H1 (cell line): Measurements from ENCODE around the gene GPR31. TPM values are rescaled to one million over a fixed set of nuclear protein-coding genes. Genes with fewer than 3 reads are reported as not detected.
"Not testable (repeated sequence)": the region's sequence is repeated elsewhere in the genome, so short reads cannot be mapped to it uniquely, and the experiment has no call there.

Experiments
- CTCF ChIA-PET: fragments of 300-600 bp; sonication (Branson Sonifier 250); formaldehyde crosslinking; loops from one replicate; lab custom pipeline; 2021; ENCODE audit not compliant: partially characterized antibody; lab: Charles Lee
- POLR2A ChIA-PET: fragments of 300-600 bp; sonication (Branson Sonifier 250); formaldehyde crosslinking; loops from one replicate; lab custom pipeline; 2021; ENCODE audit warnings: inconsistent platforms; ENCODE audit not compliant: partially characterized antibody; lab: Charles Lee
- DNase-seq, 2 experiments: peaks; one replicate each; pipeline versions ENCODE4 v3.0.0 to v3.0.0-alpha.2; 2010 to 2022; ENCODE audit warnings: low spot score in 2 of 2, low read depth in 1 of 2, mixed read lengths in 1 of 2
- FAIRE-seq: peaks from 2 replicates; lab custom pipeline; 2011; peaks lifted over from hg19 to GRCh38; lab: Jason Lieb, UNC
- H2AFZ ChIP-seq: 2 replicates; pipeline ENCODE4 v1.8.1; 2012; ENCODE audit warnings: low read length, inconsistent platforms
- H2AK5ac ChIP-seq: 2 replicates; pipeline ENCODE4 v1.6.1; 2013; ENCODE audit warnings: low read depth, low read length
- H2BK120ac ChIP-seq: replicated peaks from 2 replicates; pipeline ENCODE3; 2013; ENCODE audit warnings: low read depth, low read length, inconsistent platforms
- H2BK12ac ChIP-seq: 2 replicates; pipeline ENCODE4 v1.6.1; 2013; ENCODE audit warnings: low read depth, low read length
- H2BK15ac ChIP-seq: 2 replicates; pipeline ENCODE4 v1.6.1; 2013; ENCODE audit warnings: low read length
- H2BK20ac ChIP-seq: 2 replicates; pipeline ENCODE4 v1.6.1; 2013; ENCODE audit warnings: low read length
- H2BK5ac ChIP-seq: 2 replicates; pipeline ENCODE4 v1.6.1; 2013; ENCODE audit warnings: low read depth, low read length
- H3K14ac ChIP-seq: 2 replicates; pipeline ENCODE4 v1.6.1; 2013; ENCODE audit warnings: inconsistent platforms; ENCODE audit not compliant: insufficient read length
- H3K18ac ChIP-seq: 2 replicates; pipeline ENCODE4 v1.6.1; 2013; ENCODE audit warnings: low read length; ENCODE audit errors: extremely low read depth
- H3K23ac ChIP-seq: 2 replicates; pipeline ENCODE4 v1.6.1; 2013; ENCODE audit warnings: inconsistent platforms; ENCODE audit not compliant: insufficient read length
- H3K23me2 ChIP-seq: 2 replicates; pipeline ENCODE4 v1.6.1; 2013; ENCODE audit warnings: low read depth, low read length
- H3K27ac ChIP-seq: 2 replicates; pipeline ENCODE4 v1.6.1; 2011; ENCODE audit warnings: low read depth, low read length, inconsistent platforms
- H3K27me3 ChIP-seq, 4 experiments: replicated peaks in 1 of 4; 1 replicate in 1 of 4; 2 replicates in 3 of 4; pipeline versions ENCODE4 v1.6.1 to v1.8.1; 2011 to 2013; ENCODE audit warnings: low read length in 3 of 4, mild to moderate bottlenecking in 3 of 4, inconsistent platforms in 2 of 4, mixed read lengths in 2 of 4, moderate library complexity in 1 of 4; ENCODE audit not compliant: control insufficient read depth in 3 of 4, insufficient read depth in 3 of 4; ENCODE audit errors: extremely low read depth in 1 of 4
- H3K36me3 ChIP-seq, 4 experiments: 2 replicates each; pipeline versions ENCODE4 v1.6.1 to v1.8.1; 2011 to 2013; ENCODE audit warnings: mild to moderate bottlenecking in 4 of 4, low read length in 3 of 4, moderate library complexity in 2 of 4, control low read depth in 1 of 4, inconsistent platforms in 1 of 4; ENCODE audit not compliant: insufficient read depth in 4 of 4, control insufficient read depth in 2 of 4
- H3K4ac ChIP-seq: replicated peaks from 2 replicates; pipeline ENCODE3; 2013; ENCODE audit warnings: low read length, low read depth, mixed read lengths, inconsistent platforms; ENCODE audit not compliant: insufficient read length
- H3K4me1 ChIP-seq, 4 experiments: replicated peaks in 1 of 4; 1 replicate in 1 of 4; 2 replicates in 3 of 4; pipeline versions ENCODE4 v1.6.1 to v1.8.1; 2011 to 2013; ENCODE audit warnings: low read length in 3 of 4, inconsistent platforms in 2 of 4, mixed read lengths in 1 of 4; ENCODE audit not compliant: insufficient read depth in 4 of 4, control insufficient read depth in 3 of 4
- H3K4me2 ChIP-seq, 2 experiments: 2 replicates each; pipeline versions ENCODE4 v1.6.1 to v1.8.1; 2011 to 2013; ENCODE audit warnings: low read depth in 2 of 2, low read length in 2 of 2, control low read depth in 1 of 2, inconsistent platforms in 1 of 2, mild to moderate bottlenecking in 1 of 2; ENCODE audit not compliant: insufficient read depth in 1 of 2
- H3K4me3 ChIP-seq, 4 experiments: fragments of 200-600, 300-600 bp in 1 of 4; sonication (generic), shearing (Covaris generic), sonication (Bioruptor Twin) in 1 of 4; 2 replicates each; pipeline versions ENCODE4 v1.5.1 to v1.8.1; 2011 to 2016; ENCODE audit warnings: low read length in 4 of 4, low read depth in 3 of 4, control low read depth in 2 of 4, inconsistent platforms in 2 of 4, mild to moderate bottlenecking in 2 of 4, mixed read lengths in 1 of 4, moderate library complexity in 1 of 4; ENCODE audit not compliant: insufficient read depth in 2 of 4; ENCODE audit errors: extremely low read depth in 1 of 4
- H3K56ac ChIP-seq: replicated peaks from 2 replicates; pipeline ENCODE3; 2013; ENCODE audit warnings: low read depth, mild to moderate bottlenecking, mixed read lengths, low read length, inconsistent platforms; ENCODE audit not compliant: insufficient read length
- H3K79me1 ChIP-seq: 2 replicates; pipeline ENCODE4 v1.6.1; 2013; ENCODE audit warnings: low read depth, low read length, control low read depth
- H3K79me2 ChIP-seq, 2 experiments: 2 replicates each; pipeline versions ENCODE4 v1.6.1 to v1.8.1; 2012 to 2013; ENCODE audit warnings: low read length in 2 of 2, mild to moderate bottlenecking in 2 of 2, inconsistent platforms in 1 of 2; ENCODE audit not compliant: insufficient read depth in 2 of 2, control insufficient read depth in 1 of 2
- H3K9ac ChIP-seq, 4 experiments: replicated peaks in 1 of 4; 1 replicate in 1 of 4; 2 replicates in 3 of 4; pipeline versions ENCODE4 v1.6.1 to v1.8.1; 2011 to 2013; ENCODE audit warnings: low read depth in 3 of 4, low read length in 3 of 4, control low read depth in 2 of 4, mild to moderate bottlenecking in 2 of 4, moderate library complexity in 2 of 4, inconsistent platforms in 1 of 4; ENCODE audit errors: extremely low read depth in 1 of 4
- H3K9me3 ChIP-seq, 2 experiments: 2 replicates each; pipeline versions ENCODE4 v1.6.1 to v1.8.1; 2012 to 2013; ENCODE audit warnings: mild to moderate bottlenecking in 2 of 2, moderate library complexity in 2 of 2, control low read depth in 1 of 2, inconsistent platforms in 1 of 2, low read depth in 1 of 2, low read length in 1 of 2, mixed read lengths in 1 of 2; ENCODE audit not compliant: insufficient read depth in 2 of 2
- H4K20me1 ChIP-seq, 2 experiments: replicated peaks in 1 of 2; 2 replicates each; pipeline versions ENCODE3 to v1.8.1; 2011 to 2013; ENCODE audit warnings: inconsistent platforms in 2 of 2, low read length in 2 of 2, mild to moderate bottlenecking in 1 of 2; ENCODE audit not compliant: insufficient read depth in 2 of 2, control insufficient read depth in 1 of 2
- H4K5ac ChIP-seq: 2 replicates; pipeline ENCODE4 v1.6.1; 2013; ENCODE audit warnings: low read length, low read depth, mixed read lengths, inconsistent platforms; ENCODE audit not compliant: insufficient read length
- H4K8ac ChIP-seq: 2 replicates; pipeline ENCODE4 v1.8.0; 2013; ENCODE audit warnings: mild to moderate bottlenecking, moderate library complexity, low read length, inconsistent platforms; ENCODE audit not compliant: insufficient read depth; ENCODE audit errors: extremely low read depth
- H4K91ac ChIP-seq: replicated peaks from 2 replicates; pipeline ENCODE3; 2013; ENCODE audit warnings: low read length, mixed read lengths, inconsistent platforms; ENCODE audit not compliant: insufficient read length
- WGBS, 2 experiments: shearing (Covaris generic) in 1 of 2; methylation state at CpG; one replicate each; pipeline versions ENCODE4 v1.1.6 to v1.1.7; 2013 to 2015; ENCODE audit warnings: low lambda C conversion rate in 2 of 2, mixed read lengths in 2 of 2, inconsistent platforms in 1 of 2, low coverage in 1 of 2, missing lambda C conversion rate in 1 of 2; ENCODE audit not compliant: insufficient replicate concordance in 2 of 2, insufficient coverage in 1 of 2, insufficient read length in 1 of 2; ENCODE audit errors: extremely low coverage in 1 of 2, missing lambda C conversion rate in 1 of 2; 5-methylcytosine and 5-hydroxymethylcytosine counted together
- polyA plus RNA-seq, 7 experiments: library from polyadenylated mRNA; depleted of rRNA in 3 of 7; stranded (reverse) in 5 of 7; unstranded in 2 of 7; fragments of >200 nt in 5 of 7; fragments of 200-250 nt in 2 of 7; gene quantifications; 1 replicate in 5 of 7; 2 replicates in 1 of 7; 4 replicates in 1 of 7; pipeline versions ENCODE4 v1.2.1 to v1.2.3, GENCODE V29; 2011 to 2013; ENCODE audit warnings: missing spikeins in 2 of 7, mixed read lengths in 2 of 7
- total RNA-seq: library from RNA; stranded (reverse); fragmentation: NEBNext Ultra II Directional; extraction: Animal tissue kit (Norgen Biotek cat#: 25700); gene quantifications from 2 replicates; pipeline ENCODE4 v1.2.1, GENCODE V29; 2021

The GPR31 gene
- total and polyA plus RNA-seq, 2 of the 8 experiments (the other 6 are each of a cell fraction or from before 2014, with no cell fraction given) = not detected

DNA sequence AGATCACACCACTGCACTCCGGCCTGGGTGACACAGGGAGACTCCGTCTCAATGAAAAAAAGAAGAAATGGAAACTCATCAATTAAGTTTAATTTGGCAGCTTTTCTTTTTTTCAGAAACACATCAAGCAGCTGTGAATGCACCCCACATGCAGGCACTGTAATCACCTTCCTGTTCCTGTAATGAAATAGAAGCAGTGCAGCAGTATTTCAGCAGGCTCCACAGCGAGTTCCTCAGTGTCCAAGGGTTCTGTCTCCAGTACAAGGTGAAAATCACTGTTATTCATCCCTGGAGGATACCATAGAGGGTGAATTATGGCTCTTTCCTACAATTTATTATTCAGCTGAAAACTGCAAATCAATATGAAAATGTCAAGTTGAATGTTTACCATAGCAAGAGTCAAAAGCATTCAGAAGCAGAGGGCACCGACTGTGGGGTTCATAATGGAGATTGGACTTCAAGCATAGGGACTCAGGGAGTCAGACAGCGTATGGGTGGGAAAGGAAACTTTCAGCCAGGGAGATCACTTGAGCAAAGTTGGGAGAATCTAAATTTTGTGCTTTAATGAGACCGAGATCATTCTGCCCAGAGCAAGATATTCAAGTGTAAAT lies 35.8 kb upstream of the GPR31 start:
- H3K23ac ChIP-seq, H4K20me1 ChIP-seq, DNase-seq, H3K23me2 ChIP-seq, H2BK120ac ChIP-seq, H2BK15ac ChIP-seq, POLR2A ChIA-PET, H2BK12ac ChIP-seq, H3K18ac ChIP-seq, CTCF ChIA-PET, H3K79me2 ChIP-seq, H4K91ac ChIP-seq, H3K36me3 ChIP-seq, H2BK20ac ChIP-seq, H3K9me3 ChIP-seq, H2BK5ac ChIP-seq, H3K14ac ChIP-seq, H3K79me1 ChIP-seq, H3K4me1 ChIP-seq, H2AFZ ChIP-seq, FAIRE-seq, H4K5ac ChIP-seq, H3K4me3 ChIP-seq, H3K9ac ChIP-seq, H3K4ac ChIP-seq, H2AK5ac ChIP-seq, H3K56ac ChIP-seq, H4K8ac ChIP-seq, H3K27ac ChIP-seq, H3K27me3 ChIP-seq, H3K4me2 ChIP-seq: not testable (repeated sequence)
- 86% methylated on average over 6 of the region's 6 CpGs; no CpG with 5 or more reads in 1 of the 2 experiments for WGBS, 2 experiments

DNA sequence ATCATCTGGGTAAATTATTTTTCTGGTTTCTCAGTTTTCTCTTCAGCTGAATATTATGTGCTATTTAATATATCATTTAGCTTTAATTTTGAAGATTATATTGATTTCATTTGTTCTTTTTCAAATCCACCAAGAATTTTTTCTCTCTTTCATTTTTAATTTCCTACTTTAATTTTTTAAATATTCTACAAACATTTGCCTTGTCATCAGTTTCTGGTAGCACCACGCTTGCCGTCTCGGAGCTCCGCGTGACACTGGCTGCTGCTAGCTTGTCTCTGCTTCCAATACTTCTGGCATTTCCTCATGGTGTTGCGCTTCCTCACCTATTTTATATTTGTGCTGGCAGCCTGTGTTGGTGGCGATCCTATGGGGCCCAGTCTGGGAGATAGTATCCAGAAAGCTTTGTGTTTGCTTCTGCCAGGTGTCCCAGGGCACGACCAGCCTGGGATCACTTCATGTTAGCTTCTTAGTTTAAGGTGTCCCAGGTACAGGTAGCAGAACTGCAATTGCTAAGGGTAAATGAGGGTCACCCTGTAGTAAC lies 33.3 kb upstream of the GPR31 start:
- H2BK120ac ChIP-seq, H3K23ac ChIP-seq, H3K18ac ChIP-seq, DNase-seq, H3K4me1 ChIP-seq, H3K23me2 ChIP-seq, H2AFZ ChIP-seq, H3K14ac ChIP-seq, H2BK12ac ChIP-seq, H3K56ac ChIP-seq, H3K4me2 ChIP-seq, H4K91ac ChIP-seq, H3K36me3 ChIP-seq, H2BK20ac ChIP-seq, FAIRE-seq, H3K79me1 ChIP-seq, H3K9me3 ChIP-seq, H2BK5ac ChIP-seq, H3K79me2 ChIP-seq, H4K5ac ChIP-seq, H4K8ac ChIP-seq, H3K4ac ChIP-seq, POLR2A ChIA-PET, H2BK15ac ChIP-seq, H4K20me1 ChIP-seq, H3K9ac ChIP-seq, H3K27me3 ChIP-seq, H3K27ac ChIP-seq, H3K4me3 ChIP-seq, H2AK5ac ChIP-seq: not testable (repeated sequence)
- CTCF ChIA-PET = interaction anchor here (0.9 kb wide), 1 partner anchor 18 kb away, joined by 3 read pairs; no protein-coding TSS in a partner anchor
- 94% methylated on average over 8 of the region's 8 CpGs; no CpG with 5 or more reads in 1 of the 2 experiments for WGBS, 2 experiments
